Osteocyte (in vitro differentiated cells): Measurements from ENCODE around the gene KLHDC1. TPM values are rescaled to one million over a fixed set of nuclear protein-coding genes. Genes with fewer than 3 reads are reported as not detected.
"Not testable (repeated sequence)": the region's sequence is repeated elsewhere in the genome, so short reads cannot be mapped to it uniquely, and the experiment has no call there.

Experiments used
- DNase-seq: peaks from one replicate; pipeline ENCODE4 v3.0.0; 2021; ENCODE audit warnings: mixed read lengths; ENCODE audit not compliant: unreplicated experiment; ENCODE audit errors: extremely low spot score
- H3K27ac Mint-ChIP-seq: one replicate; pipeline ENCODE4 v1.8.0; 2021; ENCODE audit warnings: mild to moderate bottlenecking, mixed read lengths; ENCODE audit not compliant: unreplicated experiment
- H3K27me3 Mint-ChIP-seq: one replicate; pipeline ENCODE4 v1.8.0; 2021; ENCODE audit warnings: mixed read lengths; ENCODE audit not compliant: unreplicated experiment
- H3K36me3 Mint-ChIP-seq: one replicate; pipeline ENCODE4 v1.8.0; 2021; ENCODE audit warnings: mixed read lengths; ENCODE audit not compliant: unreplicated experiment
- H3K4me1 Mint-ChIP-seq: one replicate; pipeline ENCODE4 v1.8.0; 2021; ENCODE audit warnings: mixed read lengths; ENCODE audit not compliant: unreplicated experiment
- H3K4me3 Mint-ChIP-seq: one replicate; pipeline ENCODE4 v1.8.0; 2021; ENCODE audit warnings: mild to moderate bottlenecking, moderate library complexity, mixed read lengths; ENCODE audit not compliant: unreplicated experiment
- H3K9me3 Mint-ChIP-seq: one replicate; pipeline ENCODE4 v1.8.0; 2021; ENCODE audit warnings: mixed read lengths; ENCODE audit not compliant: unreplicated experiment
- CTCF ChIP-seq: fragments of 200-600 bp; sonication (generic); IDR thresholded peaks from 2 replicates; pipeline ENCODE4 v1.5.0; 2021; ENCODE audit warnings: antibody characterized with exemption, mild to moderate bottlenecking, moderate library complexity
- total RNA-seq: library from RNA; stranded (reverse); gene quantifications from 2 replicates; pipeline ENCODE4 v1.2.1, GENCODE V29; 2021

Gene KLHDC1
- total RNA-seq, 1 donor from 2014 or later: 5.8 TPM

- DNase-seq: no peak
- Mint-ChIP-seq H3K4me3 (no peak overlapping the region), H3K36me3 (peaks cover 6% of the 10 kb centered on the region), H3K27ac (no peak overlapping the region), H3K27me3 (no peaks in the 10 kb centered on the region), H3K4me1 (no peaks in the 10 kb centered on the region), H3K9me3 (no peaks in the 10 kb centered on the region)
- no peak for TF ChIP-seq CTCF
Measured at GRCh38 chr14:49702725-49703124, 9.8 kb downstream of the KLHDC1 start.

GRCh38 chr14:49703965-49704364, 11.0 kb downstream of the KLHDC1 start:
- Mint-ChIP-seq H3K36me3 (peaks cover 6% of the 10 kb centered on the region), H3K27me3 (no peaks in the 10 kb centered on the region), H3K4me3 (no peak overlapping the region), H3K4me1 (no peaks in the 10 kb centered on the region), H3K27ac (no peak overlapping the region), H3K9me3 (no peaks in the 10 kb centered on the region)
- DNase-seq: no peak
- TF ChIP-seq CTCF: no peak

- H3K9me3 Mint-ChIP-seq, H3K4me3 Mint-ChIP-seq, H3K4me1 Mint-ChIP-seq, H3K27me3 Mint-ChIP-seq, DNase-seq, H3K36me3 Mint-ChIP-seq, H3K27ac Mint-ChIP-seq: not testable (repeated sequence)
Measured at GRCh38 chr14:49704471-49704870, 11.6 kb downstream of the KLHDC1 start.

GRCh38 chr14:49710993-49711392, 18.1 kb downstream of the KLHDC1 start:
- H3K27ac Mint-ChIP-seq, H3K4me1 Mint-ChIP-seq, H3K9me3 Mint-ChIP-seq, H3K4me3 Mint-ChIP-seq, DNase-seq, H3K27me3 Mint-ChIP-seq: not testable (repeated sequence)
- peaks cover 14% of the 10 kb centered on the region for H3K36me3 Mint-ChIP-seq

- peaks cover 6% of the 10 kb centered on the region for H3K9me3 Mint-ChIP-seq
- peaks cover 30% of the 10 kb centered on the region for H3K36me3 Mint-ChIP-seq
- no peak overlapping the region for H3K27ac Mint-ChIP-seq
- no peaks in the 10 kb centered on the region for H3K27me3 Mint-ChIP-seq
- no peak overlapping the region for H3K4me3 Mint-ChIP-seq
- H3K4me1 Mint-ChIP-seq: peaks cover 3% of the 10 kb centered on the region
- DNase-seq: no peak
- TF ChIP-seq CTCF: no peak
Measured at GRCh38 chr14:49720744-49721143, 27.8 kb downstream of the KLHDC1 start.

GRCh38 chr14:49721733-49722435, 29.0 kb downstream of the KLHDC1 start:
- H3K27me3 Mint-ChIP-seq, H3K27ac Mint-ChIP-seq, DNase-seq, H3K4me3 Mint-ChIP-seq, H3K4me1 Mint-ChIP-seq, H3K9me3 Mint-ChIP-seq: not testable (repeated sequence)
- H3K36me3 Mint-ChIP-seq: peaks cover 34% of the 10 kb centered on the region
